PC-9 (cell line): ENCODE data around the gene ANKUB1.

Experiments used
- EZH2 ChIP-seq: fragments of 200-600 bp; sonication (generic); IDR thresholded peaks from 2 replicates; pipeline ENCODE4 v1.8.0; 2017; ENCODE audit warnings: antibody characterized with exemption, low read depth
- TF ChIP-seq, protein P1 (sequence below): fragments of 200-600 bp; sonication (generic); conservative IDR thresholded peaks from 2 replicates; pipeline ENCODE4 v1.6.1; 2017; ENCODE audit warnings: mixed run types, antibody characterized with exemption, mild to moderate bottlenecking, moderate library complexity

DNA sequence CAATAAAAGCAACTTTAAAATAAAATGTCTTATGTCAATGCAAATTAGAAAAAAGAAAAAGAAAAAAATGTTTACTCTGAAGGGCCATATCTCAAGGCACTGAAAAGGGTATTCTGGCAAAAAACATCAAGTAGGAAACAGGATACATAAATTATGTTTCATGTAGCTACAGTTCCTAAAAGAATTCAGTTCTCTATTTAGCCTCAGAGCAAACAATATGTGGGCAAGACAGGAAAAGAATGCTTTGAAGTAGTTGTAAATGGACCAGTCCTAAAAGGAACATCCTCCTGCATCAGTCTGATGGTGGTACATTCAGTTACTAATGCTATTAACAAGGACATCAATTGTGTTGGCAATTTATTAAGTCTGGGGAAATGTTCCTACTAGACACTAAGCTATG lies 48.2 kb downstream of the ANKUB1 start:
- TF ChIP-seq, protein P1, sequence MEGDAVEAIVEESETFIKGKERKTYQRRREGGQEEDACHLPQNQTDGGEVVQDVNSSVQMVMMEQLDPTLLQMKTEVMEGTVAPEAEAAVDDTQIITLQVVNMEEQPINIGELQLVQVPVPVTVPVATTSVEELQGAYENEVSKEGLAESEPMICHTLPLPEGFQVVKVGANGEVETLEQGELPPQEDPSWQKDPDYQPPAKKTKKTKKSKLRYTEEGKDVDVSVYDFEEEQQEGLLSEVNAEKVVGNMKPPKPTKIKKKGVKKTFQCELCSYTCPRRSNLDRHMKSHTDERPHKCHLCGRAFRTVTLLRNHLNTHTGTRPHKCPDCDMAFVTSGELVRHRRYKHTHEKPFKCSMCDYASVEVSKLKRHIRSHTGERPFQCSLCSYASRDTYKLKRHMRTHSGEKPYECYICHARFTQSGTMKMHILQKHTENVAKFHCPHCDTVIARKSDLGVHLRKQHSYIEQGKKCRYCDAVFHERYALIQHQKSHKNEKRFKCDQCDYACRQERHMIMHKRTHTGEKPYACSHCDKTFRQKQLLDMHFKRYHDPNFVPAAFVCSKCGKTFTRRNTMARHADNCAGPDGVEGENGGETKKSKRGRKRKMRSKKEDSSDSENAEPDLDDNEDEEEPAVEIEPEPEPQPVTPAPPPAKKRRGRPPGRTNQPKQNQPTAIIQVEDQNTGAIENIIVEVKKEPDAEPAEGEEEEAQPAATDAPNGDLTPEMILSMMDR, result no peak
- TF ChIP-seq EZH2, result no peak
